ENCODE results near the gene RSRC2. TPM values are rescaled to one million over a fixed set of nuclear protein-coding genes. Genes with fewer than 3 reads are reported as not detected.

Gene RSRC2
- total RNA-seq, 1 experiment from 2014 or later: 87.3 TPM

- Histone ChIP-seq H4K20me1 (ENCODE audit: low read length) (no peaks in the 10 kb centered on the region), H3K4me2 (ENCODE audit: low read length) (no peak overlapping the region), H3K9me2 (replicated peaks; ENCODE audit: low read length) (no peaks in the 10 kb centered on the region), H3K9me3 (ENCODE audit: low read length) (no peaks in the 10 kb centered on the region), H3K27me3 (ENCODE audit: low read length) (no peaks in the 10 kb centered on the region), H3K79me2 (ENCODE audit: low read length) (no peaks in the 10 kb centered on the region), H3K4me3 (ENCODE audit: low read length) (no peak overlapping the region), H3K4me1 (ENCODE audit: insufficient read depth, low read length) (peaks cover 6% of the 10 kb centered on the region; the same call in 1 of the 2 replicates), H3K27ac (ENCODE audit: low read length) (no peak overlapping the region), H3K36me3 (ENCODE audit: low read depth, low read length) (no peaks in the 10 kb centered on the region), H3F3A (ENCODE audit: low read length, unreplicated experiment) (no peaks in the 10 kb centered on the region), H3K9ac (ENCODE audit: low read length) (no peak overlapping the region), H2AFZ (ENCODE audit: low read length) (no peak overlapping the region)
- DNase-seq (no peak), ATAC-seq (no peak)
- BruUV-seq (replicated peaks): no TSS peak
- ChIA-PET POLR2A (ENCODE audit: unreplicated experiment) (no interaction called here), CTCF (interaction anchor here (0.6 kb wide), 1 partner anchor 645 kb away, joined by 3 read pairs; no protein-coding TSS in a partner anchor)
- intact Hi-C loops (cut with micrococcal nuclease): no loop called here
- TF ChIP-seq, protein P1, sequence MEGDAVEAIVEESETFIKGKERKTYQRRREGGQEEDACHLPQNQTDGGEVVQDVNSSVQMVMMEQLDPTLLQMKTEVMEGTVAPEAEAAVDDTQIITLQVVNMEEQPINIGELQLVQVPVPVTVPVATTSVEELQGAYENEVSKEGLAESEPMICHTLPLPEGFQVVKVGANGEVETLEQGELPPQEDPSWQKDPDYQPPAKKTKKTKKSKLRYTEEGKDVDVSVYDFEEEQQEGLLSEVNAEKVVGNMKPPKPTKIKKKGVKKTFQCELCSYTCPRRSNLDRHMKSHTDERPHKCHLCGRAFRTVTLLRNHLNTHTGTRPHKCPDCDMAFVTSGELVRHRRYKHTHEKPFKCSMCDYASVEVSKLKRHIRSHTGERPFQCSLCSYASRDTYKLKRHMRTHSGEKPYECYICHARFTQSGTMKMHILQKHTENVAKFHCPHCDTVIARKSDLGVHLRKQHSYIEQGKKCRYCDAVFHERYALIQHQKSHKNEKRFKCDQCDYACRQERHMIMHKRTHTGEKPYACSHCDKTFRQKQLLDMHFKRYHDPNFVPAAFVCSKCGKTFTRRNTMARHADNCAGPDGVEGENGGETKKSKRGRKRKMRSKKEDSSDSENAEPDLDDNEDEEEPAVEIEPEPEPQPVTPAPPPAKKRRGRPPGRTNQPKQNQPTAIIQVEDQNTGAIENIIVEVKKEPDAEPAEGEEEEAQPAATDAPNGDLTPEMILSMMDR (conservative IDR thresholded peaks at IDR 0.05; ENCODE audit: low read depth, low read length): no peak
- TF ChIP-seq EZH2 (IDR thresholded peaks at IDR 0.05; ENCODE audit: low read length, unreplicated experiment): no peak
- no peak for TF ChIP-seq EZH2phosphoT487 (IDR thresholded peaks at IDR 0.05; ENCODE audit: borderline replicate concordance, low read length)
Measured at GRCh38 chr12:122457627-122458026, 69.1 kb downstream of the RSRC2 start.

DNA sequence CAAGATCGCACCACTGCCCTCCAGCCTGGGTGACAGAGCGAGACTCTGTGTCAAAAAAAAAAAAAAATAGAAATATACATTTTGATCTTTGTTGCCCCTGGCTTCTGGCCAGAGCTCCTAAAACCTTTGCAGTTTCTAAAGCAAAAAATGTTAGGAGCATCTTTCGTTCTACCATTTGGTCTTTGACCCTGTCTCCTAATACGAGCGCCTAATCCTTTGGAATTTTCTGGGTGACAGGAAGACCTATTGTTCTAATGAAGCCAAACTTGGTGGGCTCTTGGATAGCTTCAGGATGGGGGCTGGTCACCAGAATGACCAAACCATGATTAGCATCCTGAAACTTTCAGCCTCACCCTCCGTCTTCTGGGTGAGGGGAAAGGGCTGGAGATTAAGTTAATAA lies 72.0 kb downstream of the RSRC2 start:
- no peaks in the 10 kb centered on the region for H3K27me3 ChIP-seq (ENCODE audit: low read length)
- no peaks in the 10 kb centered on the region for H4K20me1 ChIP-seq (ENCODE audit: low read length)
- H3K27ac ChIP-seq (ENCODE audit: low read length): no peak overlapping the region
- no peak overlapping the region for H3K4me3 ChIP-seq (ENCODE audit: low read length)
- no peak overlapping the region for H3K9ac ChIP-seq (ENCODE audit: low read length)
- no peaks in the 10 kb centered on the region for H3K9me2 ChIP-seq (replicated peaks; ENCODE audit: low read length)
- no peaks in the 10 kb centered on the region for H3K79me2 ChIP-seq (ENCODE audit: low read length)
- peaks cover 2% of the 10 kb centered on the region for H3K4me1 ChIP-seq (ENCODE audit: insufficient read depth, low read length)
- DNase-seq: no peak
- intact Hi-C loops (cut with micrococcal nuclease): no loop called here
- no TSS peak for BruUV-seq (replicated peaks)
- no peaks in the 10 kb centered on the region for H3F3A ChIP-seq (ENCODE audit: low read length, unreplicated experiment)
- H3K4me2 ChIP-seq (ENCODE audit: low read length): no peak overlapping the region
- ChIA-PET POLR2A (ENCODE audit: unreplicated experiment) (no interaction called here), CTCF (no interaction called here)
- ATAC-seq: no peak
- TF ChIP-seq, protein P1 (conservative IDR thresholded peaks at IDR 0.05; ENCODE audit: low read depth, low read length): no peak
- TF ChIP-seq EZH2phosphoT487 (IDR thresholded peaks at IDR 0.05; ENCODE audit: borderline replicate concordance, low read length) (no peak), EZH2 (IDR thresholded peaks at IDR 0.05; ENCODE audit: low read length, unreplicated experiment) (no peak)
- H3K36me3 ChIP-seq (ENCODE audit: low read depth, low read length): no peaks in the 10 kb centered on the region
- H2AFZ ChIP-seq (ENCODE audit: low read length): no peak overlapping the region
- H3K9me3 ChIP-seq (ENCODE audit: low read length): no peaks in the 10 kb centered on the region

- intact Hi-C loops (cut with micrococcal nuclease): no loop called here
- Histone ChIP-seq H3K4me1 (ENCODE audit: insufficient read depth, low read length) (peaks cover 7% of the 10 kb centered on the region), H4K20me1 (ENCODE audit: low read length) (no peaks in the 10 kb centered on the region), H3K27me3 (ENCODE audit: low read length) (no peaks in the 10 kb centered on the region), H3K4me2 (ENCODE audit: low read length) (no peak overlapping the region), H3K79me2 (ENCODE audit: low read length) (no peaks in the 10 kb centered on the region), H3K27ac (ENCODE audit: low read length) (no peak overlapping the region), H3K9me3 (ENCODE audit: low read length) (no peaks in the 10 kb centered on the region), H3K36me3 (ENCODE audit: low read depth, low read length) (no peaks in the 10 kb centered on the region), H3K4me3 (ENCODE audit: low read length) (no peak overlapping the region), H3K9ac (ENCODE audit: low read length) (no peak overlapping the region), H3K9me2 (replicated peaks; ENCODE audit: low read length) (no peaks in the 10 kb centered on the region), H3F3A (ENCODE audit: low read length, unreplicated experiment) (no peaks in the 10 kb centered on the region), H2AFZ (ENCODE audit: low read length) (peak overlapping the region; percentile 13)
- DNase-seq: no peak
- ATAC-seq: no peak
- TF ChIP-seq EZH2phosphoT487 (IDR thresholded peaks at IDR 0.05; ENCODE audit: borderline replicate concordance, low read length): no peak
- TF ChIP-seq EZH2 (IDR thresholded peaks at IDR 0.05; ENCODE audit: low read length, unreplicated experiment): no peak
- TF ChIP-seq, protein P1 (conservative IDR thresholded peaks at IDR 0.05; ENCODE audit: low read depth, low read length): no peak
- ChIA-PET CTCF (no interaction called here), POLR2A (ENCODE audit: unreplicated experiment) (no interaction called here)
- no TSS peak for BruUV-seq (replicated peaks)
Measured at GRCh38 chr12:122454250-122454721, 72.5 kb downstream of the RSRC2 start.

Data from PC-3 (cell line).